Esophagus muscularis mucosa (tissue), 3 donors: ENCODE results near the gene PCED1A.

Experiments
- POLR2AphosphoS5 ChIP-seq, 2 donors: sonication (generic); formaldehyde crosslinking; IDR thresholded peaks; one replicate each; pipeline ENCODE4 v1.6.1; 2017; ENCODE audit warnings: antibody characterized with exemption in 2 of 2
- TF ChIP-seq, protein P1 (sequence below), 3 experiments: fragments of 200-600 bp in 2 of 3; fragments of 450-650 bp in 1 of 3; sonication (generic) in 2 of 3; IDR thresholded peaks; one replicate each; pipeline ENCODE4 v1.5.1; 2017 to 2019; ENCODE audit warnings: antibody characterized with exemption in 3 of 3, mild to moderate bottlenecking in 2 of 3, moderate library complexity in 1 of 3

DNA sequence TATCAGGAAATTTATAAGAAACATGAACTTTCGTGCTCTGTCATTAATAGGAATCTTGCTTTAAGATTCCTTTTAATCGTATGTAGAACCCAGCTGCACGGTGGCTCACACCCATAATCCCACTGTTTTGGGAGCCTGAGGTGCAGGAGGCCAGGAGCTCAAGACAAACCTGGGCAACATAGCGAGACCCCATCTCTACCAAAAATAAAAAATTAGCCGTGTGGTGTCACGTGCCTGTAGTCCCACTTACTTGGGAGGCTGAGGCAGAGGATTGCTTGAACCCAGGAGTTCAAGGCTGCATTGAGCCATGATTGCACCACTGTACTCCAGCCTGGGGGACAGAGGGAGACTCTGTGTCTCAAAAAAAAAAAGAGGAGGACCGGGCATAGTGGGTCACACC is 40.2 kb upstream of the PCED1A start:
- no peak for TF ChIP-seq POLR2AphosphoS5 (IDR thresholded peaks at IDR 0.05)
- TF ChIP-seq, protein P1, sequence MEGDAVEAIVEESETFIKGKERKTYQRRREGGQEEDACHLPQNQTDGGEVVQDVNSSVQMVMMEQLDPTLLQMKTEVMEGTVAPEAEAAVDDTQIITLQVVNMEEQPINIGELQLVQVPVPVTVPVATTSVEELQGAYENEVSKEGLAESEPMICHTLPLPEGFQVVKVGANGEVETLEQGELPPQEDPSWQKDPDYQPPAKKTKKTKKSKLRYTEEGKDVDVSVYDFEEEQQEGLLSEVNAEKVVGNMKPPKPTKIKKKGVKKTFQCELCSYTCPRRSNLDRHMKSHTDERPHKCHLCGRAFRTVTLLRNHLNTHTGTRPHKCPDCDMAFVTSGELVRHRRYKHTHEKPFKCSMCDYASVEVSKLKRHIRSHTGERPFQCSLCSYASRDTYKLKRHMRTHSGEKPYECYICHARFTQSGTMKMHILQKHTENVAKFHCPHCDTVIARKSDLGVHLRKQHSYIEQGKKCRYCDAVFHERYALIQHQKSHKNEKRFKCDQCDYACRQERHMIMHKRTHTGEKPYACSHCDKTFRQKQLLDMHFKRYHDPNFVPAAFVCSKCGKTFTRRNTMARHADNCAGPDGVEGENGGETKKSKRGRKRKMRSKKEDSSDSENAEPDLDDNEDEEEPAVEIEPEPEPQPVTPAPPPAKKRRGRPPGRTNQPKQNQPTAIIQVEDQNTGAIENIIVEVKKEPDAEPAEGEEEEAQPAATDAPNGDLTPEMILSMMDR (IDR thresholded peaks at IDR 0.05): no peak
